NCI-H187 (cell line): ENCODE data around the gene ACSS2.

ENCODE experiments used
- DNase-seq, 2 experiments: peaks; one replicate each; lab custom pipeline; 2025; lab: John Stamatoyannopoulos, UW

ACSS2 gene, protein sequence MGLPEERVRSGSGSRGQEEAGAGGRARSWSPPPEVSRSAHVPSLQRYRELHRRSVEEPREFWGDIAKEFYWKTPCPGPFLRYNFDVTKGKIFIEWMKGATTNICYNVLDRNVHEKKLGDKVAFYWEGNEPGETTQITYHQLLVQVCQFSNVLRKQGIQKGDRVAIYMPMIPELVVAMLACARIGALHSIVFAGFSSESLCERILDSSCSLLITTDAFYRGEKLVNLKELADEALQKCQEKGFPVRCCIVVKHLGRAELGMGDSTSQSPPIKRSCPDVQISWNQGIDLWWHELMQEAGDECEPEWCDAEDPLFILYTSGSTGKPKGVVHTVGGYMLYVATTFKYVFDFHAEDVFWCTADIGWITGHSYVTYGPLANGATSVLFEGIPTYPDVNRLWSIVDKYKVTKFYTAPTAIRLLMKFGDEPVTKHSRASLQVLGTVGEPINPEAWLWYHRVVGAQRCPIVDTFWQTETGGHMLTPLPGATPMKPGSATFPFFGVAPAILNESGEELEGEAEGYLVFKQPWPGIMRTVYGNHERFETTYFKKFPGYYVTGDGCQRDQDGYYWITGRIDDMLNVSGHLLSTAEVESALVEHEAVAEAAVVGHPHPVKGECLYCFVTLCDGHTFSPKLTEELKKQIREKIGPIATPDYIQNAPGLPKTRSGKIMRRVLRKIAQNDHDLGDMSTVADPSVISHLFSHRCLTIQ

DNA sequence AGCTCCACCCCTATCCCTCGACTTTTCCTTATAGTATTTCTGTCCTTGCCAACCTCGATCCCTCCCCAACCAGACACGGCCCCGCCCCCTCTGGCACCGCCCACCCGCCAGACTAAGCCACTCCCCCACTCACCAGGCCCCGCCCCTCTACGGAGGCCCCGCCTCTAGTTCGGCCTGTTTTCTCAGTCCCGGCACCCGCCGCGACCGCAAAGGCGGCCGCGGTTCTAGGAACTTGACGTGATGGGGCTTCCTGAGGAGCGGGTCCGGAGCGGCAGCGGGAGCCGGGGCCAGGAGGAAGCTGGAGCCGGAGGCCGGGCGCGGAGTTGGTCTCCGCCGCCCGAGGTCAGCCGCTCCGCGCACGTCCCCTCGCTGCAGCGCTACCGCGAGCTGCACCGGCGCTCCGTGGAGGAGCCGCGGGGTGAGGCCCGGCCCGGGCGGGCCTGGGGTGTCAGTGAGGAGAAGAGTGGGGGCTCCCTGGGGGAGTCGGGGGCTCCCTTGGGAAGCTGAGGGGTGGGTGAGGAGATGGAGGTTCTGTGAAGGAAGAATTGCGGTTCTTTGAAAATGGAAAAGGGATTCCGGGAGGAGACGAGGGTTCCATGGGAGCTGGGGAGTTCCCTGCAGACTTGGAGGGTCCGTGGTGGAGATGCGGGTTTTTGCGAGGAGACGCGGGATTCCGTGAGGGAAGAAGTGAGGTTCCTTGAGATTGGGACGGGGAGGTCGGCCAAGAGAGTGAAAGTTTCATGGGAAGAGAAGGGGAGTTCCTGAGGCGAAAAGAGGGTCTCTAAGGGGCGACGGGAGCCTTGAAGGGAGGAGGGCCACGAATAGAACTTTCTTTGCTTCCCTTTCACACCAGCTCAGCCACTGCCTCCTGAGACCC is at the start of gene ACSS2:
Gene ACSS2 (plus strand): TSS at position 207 of the 877 bp plus-strand sequence. CDS start 34 bp downstream, at position 241.
- no peak for DNase-seq

DNA sequence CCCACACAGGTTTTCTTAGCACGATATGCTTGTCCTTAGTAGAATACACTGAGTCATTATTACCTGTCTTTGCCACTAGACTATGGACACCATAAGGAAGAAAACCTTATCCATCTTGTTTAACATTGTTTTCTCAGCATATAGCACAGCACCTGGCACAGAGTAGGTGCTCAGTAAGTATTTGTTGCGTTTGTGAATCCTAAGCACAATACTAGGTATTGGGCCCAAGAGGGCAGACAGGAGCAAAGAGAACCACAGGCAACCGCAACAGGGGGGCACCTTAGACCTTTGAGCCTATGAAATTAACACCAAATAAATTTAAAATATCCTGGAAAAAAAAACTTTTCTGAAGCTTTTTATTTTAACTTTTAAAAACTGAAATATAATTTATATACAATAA is 47.2 kb upstream of the ACSS2 start:
- DNase-seq: no peak

DNA sequence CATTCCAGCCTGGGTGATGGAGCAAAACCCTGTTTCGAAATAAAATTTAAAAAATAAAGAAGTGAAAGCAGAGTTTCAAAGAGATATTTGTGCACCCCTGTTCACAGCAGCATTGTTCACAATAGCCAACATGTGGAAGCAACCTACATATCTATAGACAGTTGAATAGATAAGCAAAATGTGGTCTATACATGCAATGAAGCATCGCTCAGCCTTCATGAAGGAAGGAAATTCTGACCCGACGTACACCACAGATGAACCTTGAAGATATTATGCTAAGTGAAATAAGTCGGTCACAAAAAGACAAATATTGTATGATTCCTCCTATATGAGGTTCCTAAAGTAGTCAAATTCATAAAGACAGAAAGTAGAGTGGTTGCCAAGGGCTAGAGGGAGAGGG is 44.5 kb upstream of the ACSS2 start:
- DNase-seq: no peak

DNA sequence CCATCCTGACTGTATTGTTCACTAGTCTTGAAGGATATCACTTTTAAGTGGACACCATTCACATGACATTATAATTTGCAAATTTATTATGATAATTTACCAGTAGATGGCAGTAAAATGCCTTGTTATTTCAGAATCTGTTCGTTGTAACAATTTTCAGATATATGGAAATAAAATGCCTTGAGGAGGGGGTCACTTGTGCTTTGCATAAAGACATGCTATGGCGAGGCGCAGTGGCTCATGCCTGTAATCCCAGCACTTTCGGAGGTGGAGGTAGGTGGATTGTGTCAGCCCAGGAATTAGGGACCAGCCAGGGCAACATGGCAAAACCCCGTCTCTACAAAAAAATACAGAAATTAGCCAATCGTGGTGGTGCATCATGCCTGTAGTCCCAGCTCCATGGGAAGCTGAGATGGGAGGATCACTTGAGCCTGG is 41.9 kb upstream of the ACSS2 start:
- DNase-seq: no peak

DNA sequence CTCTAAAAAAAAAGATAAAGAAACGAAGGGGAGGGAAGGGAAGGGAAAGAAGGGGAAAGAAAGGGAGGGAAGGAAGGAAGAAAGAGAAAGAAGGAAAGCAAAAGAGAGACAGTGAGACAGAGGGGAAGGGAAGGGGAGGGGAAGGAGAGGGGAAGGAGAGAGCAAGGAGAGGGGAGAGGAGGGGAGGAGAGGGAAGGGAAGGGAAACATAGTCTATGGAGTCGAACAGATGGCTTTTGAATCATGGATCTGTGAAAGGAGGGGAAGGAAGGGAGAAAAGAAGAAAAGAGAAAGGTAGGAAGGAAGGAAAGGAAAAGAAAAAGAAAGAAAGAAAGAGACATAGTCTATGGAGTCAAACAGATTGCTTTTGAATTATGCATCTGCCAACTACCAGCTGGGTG is 34.3 kb upstream of the ACSS2 start:
- no peak for DNase-seq

DNA sequence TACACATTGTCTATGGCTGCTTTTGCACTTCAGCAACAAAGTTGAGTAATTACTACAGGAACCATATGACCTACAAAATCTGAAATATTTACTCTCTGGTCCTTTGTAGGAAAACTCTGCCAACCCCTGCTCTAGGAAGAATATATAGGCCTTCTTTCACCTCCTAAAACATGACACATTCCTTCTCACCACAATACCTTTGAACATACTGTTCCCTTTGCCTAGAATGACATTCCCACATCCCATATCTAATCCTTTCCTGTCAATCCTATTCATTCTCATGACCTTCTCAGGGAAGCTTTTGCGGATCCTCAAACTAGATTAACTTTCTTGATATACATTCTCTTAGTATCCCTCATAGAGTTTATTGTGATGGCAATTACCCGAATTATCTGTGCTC is 33.0 kb upstream of the ACSS2 start:
- no peak for DNase-seq

DNA sequence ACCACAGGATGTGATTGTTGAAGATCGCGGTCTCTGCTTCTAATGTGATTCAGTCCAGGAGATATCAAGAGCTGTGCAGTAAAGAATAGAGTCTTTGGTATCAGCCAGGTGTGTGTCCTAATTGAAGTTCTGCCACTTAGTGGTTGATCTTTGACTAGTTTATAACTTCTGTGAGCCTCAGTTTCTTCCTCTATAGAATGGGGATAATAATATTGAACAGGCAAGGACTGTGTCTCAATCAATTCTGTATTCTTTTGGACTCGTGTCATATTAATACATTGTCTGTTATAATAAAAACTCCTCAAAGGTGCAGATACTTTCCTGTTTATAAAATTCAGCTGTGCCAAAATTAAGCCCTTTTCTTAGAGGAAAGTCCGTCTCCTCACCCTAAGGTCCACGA is 27.8 kb upstream of the ACSS2 start:
- DNase-seq: no peak

DNA sequence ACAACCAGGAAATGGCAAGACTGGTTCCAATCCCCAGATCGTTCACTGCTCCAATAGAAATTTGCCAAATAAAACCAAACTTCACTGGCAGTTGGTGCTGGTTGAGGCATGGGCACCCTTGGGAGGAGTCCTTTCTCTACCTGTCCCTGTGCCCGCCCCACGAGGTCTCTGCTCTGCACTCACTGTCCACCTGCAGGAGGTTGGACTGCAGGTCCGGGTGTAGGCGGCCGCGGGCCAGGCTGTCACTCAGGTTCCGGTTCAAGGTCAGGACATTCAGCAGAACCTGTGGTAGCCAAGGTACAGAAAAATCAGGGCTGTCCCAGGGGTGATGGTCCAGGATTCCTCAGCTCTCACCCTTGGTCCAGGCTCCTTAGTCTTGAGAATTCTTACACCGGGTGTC is 26.6 kb upstream of the ACSS2 start:
- DNase-seq: no peak

DNA sequence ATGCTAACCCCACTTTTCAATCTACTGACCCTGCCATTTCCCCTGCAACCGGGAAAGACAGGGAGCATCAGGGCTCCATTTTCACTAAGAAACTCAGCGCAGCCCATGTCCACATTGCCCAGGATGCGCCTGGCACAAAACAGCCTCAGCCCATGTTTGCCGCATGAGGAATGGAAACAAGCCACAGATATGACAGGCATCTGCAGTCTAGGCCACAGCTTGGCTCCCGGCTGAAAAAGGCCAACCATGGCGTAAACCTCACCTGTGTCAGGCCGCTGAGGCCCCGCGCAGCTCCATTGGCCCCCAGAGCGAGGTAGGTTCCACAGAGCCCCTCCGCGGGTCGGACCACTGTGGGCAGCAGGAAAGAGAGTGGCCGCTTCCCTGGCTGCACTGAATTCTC is 25.4 kb upstream of the ACSS2 start:
- DNase-seq: no peak

DNA sequence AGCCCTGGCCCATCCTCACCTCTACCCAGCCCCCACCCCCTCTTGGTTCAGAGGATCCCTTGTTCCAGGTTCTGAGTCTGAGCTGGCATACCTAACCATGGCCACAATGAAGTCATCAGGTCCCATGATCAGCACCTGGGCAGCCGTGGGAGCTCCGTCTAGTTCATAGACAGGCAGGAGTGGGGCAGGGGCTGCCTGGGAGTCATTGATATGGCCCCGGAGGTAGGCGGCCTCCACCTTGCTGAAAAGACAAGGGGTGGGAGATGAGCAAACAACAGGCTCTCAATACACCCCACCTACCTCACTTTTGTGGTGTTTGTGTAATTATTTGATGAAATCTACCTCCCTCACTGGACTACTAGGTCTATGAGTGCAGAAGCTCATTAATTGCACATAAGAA is 24.1 kb upstream of the ACSS2 start:
- no peak for DNase-seq

DNA sequence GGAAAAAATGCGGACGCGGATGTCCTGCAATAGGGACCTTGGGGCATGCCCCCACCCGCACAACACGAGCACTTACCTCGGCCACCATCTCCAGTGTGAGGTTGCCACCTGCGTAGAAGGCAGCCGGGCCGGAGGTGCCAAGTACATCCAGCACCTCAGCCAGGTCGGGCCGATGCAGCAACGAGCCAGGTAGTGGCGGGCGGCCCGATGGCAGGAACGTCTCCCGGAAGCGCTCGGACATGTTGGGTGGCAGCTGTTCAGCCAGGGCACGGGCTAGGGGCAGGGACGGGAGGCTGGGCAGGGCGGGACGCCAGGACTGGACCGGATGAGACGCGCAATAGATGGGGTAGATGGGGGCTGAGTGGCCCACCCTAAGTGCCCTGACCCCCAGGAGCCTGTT is 17.0 kb upstream of the ACSS2 start:
- DNase-seq: no peak

DNA sequence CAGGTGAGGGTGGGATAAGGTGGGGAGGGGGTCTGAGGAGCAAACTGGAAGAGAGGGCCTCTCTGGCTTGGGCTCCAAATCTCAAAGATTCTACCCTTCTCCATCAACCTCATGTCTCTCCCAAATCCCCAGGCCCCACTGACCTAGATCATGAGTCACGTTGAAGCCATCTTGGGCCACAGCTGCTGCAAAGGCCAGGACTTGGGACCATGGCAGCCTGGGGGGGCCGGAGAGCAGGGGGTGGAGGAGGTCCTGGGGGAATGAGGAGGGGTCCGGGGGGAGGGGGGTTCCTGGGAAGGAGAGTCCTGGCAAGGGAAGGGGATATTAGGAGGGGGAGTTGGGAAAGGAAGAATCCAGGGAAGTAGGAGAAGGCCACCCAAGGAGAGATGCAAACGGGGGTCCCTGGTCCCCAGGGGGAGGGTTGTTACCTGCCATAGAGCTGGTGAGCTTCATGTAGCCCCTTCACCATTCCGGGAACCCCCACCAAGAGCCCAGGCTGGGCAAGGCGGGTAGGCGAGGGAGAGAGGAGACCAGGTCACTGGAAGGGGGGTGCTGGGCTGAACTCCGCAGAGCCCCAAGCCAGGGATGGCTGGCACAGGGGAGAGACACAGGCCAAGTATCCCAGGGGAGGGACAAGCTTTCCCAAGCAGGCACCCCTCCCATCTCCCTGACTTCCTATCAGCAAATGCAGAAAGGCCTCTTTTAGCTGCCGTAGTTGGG is 16.4 kb upstream of the ACSS2 start:
- no peak for DNase-seq

DNA sequence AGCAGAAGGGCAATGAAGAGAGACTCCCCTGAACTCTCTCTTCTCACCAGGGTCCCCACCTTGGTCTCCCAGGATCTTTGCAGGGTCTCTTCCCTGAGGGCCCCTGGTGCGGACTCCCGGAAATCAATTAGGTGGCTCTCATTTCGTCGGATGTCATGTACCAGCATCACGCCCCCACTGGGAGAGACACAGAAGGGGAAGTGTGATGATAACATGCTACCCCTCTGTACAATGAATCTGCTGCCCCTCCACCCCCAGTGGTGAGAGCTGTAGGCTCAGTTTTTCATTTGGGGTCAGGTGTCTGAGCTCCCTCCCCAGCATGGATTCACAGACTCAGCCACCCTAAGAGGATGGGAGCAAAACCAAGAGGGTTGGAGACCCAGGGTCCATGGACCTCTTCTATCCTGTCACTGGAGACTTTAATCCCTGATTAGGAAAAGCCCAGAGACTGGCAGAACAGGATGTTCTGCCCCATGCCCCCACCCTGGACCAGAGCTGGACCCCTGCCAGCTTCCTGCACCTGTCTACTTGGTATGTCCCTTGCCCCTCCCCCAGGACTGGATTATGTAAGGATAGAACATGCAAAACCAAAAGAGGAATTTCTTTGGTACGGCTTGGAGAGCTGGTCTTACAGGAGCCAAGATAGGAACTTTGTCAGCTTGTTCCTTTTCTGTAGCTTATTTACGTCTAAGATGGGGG is 14.9 kb upstream of the ACSS2 start:
- DNase-seq: no peak

DNA sequence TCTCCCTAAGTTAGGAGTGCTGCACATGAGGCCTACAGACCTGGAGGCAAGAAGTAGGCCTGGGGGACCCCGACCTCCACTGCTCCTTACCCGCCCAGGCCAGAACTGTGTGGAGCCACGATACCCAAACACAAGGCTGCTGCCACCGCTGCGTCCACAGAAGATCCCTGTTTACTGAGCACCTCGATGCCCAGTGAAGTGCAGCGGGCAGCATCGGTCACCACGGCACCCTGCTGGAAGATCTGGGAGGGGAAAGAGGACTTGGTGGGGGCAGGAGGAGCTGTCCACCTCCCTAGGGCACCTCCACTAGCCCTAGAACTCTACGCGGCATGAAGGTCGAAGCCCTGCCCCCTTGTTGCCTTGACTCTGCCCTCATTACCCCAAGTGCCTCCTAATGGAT is 13.7 kb upstream of the ACSS2 start:
- DNase-seq: no peak

DNA sequence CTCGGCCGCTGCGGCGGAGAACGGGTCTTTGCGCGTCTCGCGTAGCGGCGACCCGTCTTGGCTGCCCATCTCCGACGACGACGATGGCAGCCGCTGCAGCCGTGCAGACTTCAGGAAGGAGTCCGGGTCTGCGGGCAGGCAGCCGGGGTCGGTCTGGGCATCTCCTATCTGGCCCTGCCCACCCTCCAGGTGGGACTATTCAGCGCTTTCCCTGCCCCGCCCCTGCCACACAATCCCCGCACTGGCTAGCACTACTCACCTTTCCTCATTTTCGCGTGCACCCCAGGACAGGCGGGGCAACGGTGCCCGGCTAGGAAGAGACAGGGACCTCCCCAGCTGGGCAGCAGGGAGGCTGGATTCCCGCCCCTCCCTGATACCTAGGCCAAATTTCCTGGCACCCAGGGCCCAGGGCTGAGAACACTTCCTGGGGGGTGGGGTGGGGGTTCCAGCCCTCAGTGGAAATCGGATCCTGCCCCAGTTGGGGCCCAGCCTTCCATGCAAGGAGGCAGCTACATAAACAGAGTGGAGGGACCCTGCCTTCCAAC is 12.9 kb upstream of the ACSS2 start:
- no peak for DNase-seq

DNA sequence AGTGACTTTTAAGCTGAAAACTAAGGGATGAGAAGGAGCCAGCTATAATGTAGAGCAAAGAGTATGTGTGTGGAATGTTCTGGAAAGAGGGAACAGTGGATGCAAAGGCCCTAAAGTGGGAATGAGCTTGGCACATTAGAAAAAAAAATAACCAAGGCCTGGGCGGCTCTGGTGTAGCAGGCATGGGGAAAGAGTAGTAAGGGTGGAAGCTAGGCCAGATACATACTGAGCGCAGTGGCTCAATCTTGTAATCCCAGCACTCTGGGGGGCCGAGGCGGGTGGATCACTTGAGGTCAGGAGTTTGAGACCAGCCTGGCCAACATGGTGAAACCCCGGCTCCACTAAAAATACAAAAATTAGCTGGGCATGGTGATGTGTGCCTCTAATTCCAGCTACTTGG is 12.2 kb upstream of the ACSS2 start:
- no peak for DNase-seq

DNA sequence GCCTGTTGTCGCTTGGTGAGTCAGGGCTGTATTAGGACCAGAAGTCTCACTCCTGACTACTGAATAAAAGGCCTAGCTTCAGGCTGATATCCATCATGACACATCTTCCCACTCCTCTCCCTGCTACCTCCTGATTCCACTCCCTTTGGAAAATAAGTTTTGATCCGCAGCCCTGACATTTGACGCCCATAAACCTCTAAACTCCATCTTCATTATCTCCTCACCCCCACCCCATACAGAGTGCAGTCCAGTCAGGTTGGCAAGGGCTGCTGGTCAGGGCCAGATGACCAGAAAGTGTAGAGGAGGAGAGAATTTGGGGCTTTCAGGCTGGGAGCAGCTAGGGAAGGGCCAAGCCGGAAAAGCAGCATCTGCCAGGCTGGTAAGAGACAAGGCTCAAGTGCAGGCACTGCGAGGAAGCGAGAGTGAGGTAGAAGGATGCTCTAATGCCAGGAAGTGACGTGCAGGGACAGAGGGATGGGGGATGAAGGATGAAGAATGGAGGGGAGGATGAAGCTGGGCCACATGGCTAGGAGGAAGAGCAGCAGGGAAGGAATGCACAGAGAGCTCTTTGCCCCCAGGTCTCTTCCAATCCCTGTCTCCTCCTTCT is 5.0 kb upstream of the ACSS2 start:
- no peak for DNase-seq

DNA sequence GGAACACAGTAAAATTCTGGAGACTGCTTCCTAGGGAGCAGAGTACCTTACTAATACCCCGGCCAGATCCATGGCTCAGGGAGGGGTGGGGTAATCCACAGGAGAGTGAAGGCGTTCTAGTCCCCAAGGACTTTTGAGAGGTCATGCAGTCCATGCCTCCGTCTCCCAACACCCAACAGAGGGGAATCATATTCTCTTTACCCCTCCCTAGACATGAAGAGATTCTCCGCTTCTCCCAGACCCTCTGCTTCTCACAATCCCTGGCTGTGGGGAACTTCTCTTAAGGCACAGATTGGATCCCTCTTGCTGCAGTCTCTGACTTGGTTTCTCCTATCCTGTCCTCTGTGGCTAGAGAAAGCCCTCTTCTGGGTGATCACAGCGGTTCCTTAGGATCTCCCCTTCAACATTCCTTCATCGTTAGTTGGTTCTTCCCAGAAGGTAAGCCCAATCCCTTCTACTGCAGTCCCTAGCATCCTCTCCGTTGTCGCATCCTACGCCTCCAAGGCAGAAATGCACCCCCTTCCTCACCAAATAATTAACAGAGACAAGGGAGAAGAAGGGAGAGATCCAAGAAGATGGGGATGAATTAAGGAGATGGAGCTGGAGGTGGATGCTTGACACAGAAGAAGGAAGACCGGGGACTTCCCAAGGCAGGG is 4.3 kb upstream of the ACSS2 start:
- DNase-seq: no peak

DNA sequence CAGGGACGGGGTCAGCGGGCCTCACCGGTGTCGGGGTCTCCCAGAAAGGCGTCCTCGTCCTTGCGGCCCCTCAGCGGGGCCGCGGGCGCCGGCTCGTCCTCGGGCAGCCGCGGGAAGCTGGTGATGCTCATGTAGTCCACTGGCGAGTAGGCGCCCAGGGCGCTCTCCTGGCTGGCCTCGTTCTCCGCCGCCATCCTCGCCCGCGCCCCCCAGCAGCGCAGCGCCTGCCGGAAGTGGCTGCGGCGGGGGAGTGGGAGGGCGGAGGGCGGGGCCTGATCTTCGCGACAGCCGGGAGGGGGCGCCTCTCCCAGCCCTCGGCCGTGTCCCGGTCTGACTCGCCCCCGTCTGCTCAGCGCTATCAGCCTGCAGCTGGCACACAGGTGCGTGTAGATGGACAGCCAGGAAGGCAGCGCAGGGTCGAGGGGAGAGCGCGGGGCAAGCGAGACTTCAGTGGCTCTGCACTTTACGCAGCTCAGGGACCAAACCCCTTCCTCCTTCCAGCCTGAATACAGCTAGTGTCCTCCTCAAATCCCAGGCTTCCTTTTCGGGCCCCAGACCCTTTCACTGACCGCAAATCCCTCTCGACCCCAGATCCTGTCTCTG is 3.7 kb upstream of the ACSS2 start, which contains the start of gene GGT7:
Gene GGT7 (minus strand): TSS at position 235 of the 603 bp plus-strand sequence. CDS start 41 bp downstream, at position 194.
- DNase-seq: peak; percentile 49 to 73
